Myocyte (in vitro differentiated cells): ENCODE data around the gene CA12. TPM values are rescaled to one million over a fixed set of nuclear protein-coding genes. Genes with fewer than 3 reads are reported as not detected.
A peak's percentile ranks its signal among the peaks of the same experiment; 100 is the strongest.
"Not testable (repeated sequence)": the region's sequence is repeated elsewhere in the genome, so short reads cannot be mapped to it uniquely, and the experiment has no call there.

Source experiments
- DNase-seq: peaks from one replicate; pipeline ENCODE4 v3.0.0-alpha.2; 2012; ENCODE audit warnings: low read depth
- total RNA-seq: library from RNA; depleted of rRNA; stranded (reverse); fragments of >200 nt; gene quantifications from 2 replicates; pipeline ENCODE4 v1.2.3, GENCODE V29; 2014

CA12 gene
- total RNA-seq, 1 donor from 2014 or later: 0.62 TPM

DNA sequence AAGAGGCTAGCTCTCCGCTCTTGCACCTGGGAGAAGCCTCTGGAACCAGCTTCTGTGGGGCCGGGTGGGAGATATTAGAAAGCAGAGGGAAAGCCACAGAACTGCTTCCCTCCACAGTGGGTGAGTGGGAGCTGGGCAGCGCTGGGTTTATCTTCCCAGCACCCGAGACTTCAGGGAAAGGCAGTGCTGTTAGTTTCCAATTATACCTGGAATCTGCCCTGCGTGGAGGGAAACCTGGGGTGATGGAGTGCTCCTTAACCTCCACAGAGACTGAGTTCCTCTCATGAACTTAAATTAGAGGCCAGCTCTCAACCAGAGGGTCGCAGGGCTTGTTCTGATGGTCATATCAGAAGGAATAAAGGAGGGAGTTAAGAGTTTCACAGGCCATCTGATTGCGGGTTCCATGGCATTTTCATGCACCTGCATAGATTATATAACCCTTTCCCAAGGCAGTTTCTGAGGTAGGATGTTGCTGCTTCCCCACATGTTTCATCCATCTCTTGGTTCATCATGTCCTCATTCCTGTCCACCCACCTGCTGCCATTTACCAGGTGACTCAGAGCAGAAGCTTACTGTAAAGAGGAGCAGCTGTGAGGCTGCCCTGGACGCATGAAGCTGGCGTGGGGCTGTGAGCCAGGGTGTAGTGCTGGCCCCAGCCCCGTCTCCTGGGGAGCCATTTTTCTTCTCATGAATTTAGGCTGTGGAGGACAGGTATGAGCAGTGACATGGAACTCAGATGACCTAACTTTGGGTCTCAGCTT lies 42.5 kb downstream of the CA12 start:
- no peak for DNase-seq

DNA sequence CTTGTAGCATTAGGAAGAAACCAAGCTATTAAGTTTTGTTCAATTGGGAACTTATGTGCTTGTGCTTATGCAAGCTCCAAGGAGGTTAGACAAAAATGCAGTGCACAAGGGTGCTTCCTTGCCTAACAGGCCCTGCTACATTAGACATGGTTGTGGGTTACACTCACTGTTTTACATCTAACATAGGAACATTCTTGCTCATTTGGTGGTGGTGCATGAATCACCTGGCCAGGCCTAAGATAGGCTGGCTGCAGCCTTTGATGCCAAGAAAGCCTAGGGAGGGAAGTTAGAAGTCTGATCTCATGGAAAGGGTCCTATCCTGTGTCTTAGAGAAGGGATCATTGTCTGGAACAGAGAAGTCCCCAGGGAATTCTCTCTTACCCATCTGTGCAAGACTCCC lies 43.5 kb downstream of the CA12 start:
- no peak for DNase-seq

GRCh38 chr15:63337046-63337445 lies 44.6 kb downstream of the CA12 start:
- no peak for DNase-seq

DNA sequence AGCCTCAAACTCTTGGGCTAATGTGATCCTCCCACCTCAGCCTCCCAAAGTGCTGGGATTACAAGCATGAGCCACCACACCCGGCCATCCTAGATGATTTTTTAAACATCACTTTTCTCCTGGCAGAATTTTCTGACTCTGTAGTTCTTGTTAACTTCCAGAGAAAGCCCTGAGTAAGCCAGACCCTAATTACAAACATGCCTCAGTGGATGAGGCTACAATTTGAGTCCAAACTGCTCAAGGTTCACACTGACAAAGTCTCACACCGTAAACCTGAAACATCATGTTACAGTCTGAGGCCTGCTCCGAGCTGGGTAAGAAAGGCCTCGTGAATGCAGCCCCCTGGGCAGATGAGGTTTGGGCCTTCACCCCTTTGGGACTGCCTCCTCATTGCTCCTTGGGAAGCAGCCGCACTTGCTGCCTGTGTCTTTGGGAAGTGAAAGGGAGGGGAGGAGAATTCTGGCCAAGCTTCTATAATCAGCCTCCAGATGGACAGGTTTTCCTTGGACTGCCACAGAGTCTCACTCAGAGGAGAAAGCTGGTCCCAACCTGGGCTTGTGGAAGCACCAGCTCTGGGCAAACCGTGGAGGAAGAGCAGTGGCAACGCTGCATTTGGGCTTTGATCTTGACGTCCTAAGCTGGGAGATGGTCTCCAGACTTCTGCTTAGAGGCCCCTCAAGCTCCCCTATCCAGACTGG lies 46.0 kb downstream of the CA12 start:
- no peak for DNase-seq

DNA sequence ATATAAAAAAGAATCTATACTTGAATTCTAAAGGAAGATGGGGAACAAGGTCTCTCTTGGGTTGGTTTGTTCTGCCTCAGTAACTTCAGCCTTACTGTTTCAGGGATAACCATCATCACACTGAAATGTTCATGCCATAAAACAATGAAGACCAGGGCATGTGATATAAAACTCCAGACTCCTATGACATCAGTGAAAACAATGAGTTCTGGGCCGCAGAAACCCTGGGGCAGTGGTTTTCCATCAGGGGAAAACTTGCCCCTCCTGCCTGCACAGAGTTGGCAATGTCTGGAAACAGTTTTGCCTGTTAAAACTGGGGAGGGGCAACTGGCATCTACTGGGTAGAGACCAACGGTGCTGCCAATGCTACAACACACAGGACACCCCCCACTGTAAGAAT lies 46.8 kb downstream of the CA12 start:
- DNase-seq: no peak

DNA sequence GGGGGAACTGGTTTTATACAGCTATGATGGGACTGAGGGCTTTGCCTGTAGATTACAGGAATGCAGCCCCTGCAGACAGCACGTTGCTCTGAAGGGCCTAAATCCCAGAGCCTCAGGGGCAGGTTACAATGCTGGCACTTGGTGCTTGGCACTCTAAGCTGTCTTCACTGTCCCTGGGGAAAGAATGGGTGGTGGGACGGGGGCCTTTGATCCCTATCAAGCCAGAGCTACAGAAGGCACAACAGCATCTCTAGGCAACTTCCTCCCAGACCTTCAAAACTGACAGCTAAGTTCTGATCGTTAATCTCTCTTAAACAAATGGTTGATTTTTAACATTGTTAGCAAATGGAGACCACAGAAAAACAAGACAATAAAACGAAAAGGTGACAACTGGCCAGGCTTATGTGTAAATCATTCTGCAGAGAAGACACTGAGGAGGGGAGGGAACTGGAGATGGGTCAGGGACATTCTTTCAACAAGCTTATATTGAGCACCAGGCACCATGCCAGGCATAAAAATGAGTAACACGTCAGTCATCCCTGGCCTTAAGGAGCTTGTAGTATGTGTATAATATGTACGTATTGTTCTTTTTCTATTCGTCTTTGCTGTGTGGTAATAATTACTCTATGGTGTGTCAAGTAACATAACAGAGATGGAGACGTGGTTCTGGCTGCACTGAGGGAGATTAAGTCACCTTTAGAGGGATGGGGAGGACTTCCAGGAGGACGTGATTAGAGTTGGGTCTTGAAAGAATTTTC lies 49.1 kb downstream of the CA12 start:
- DNase-seq: peak; percentile 69

DNA sequence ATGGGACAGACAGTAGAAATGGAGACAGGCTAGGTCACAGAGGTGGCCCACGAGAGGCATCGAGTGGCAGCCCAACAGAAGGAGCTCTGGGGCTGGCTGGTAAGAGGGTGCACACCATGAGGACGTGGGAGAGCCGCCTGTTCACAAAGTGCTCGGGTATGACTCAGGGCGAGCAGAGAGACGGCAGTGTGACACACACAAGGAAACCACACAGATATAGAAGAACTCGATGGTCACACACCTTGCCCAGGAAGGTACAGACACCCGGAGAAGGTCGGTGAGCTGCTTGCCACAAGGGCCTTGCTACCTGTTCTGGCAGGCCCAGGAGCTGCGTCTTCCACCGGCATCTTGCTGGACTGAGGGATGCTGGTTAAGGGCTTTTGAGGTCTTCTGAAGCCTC lies 50.2 kb downstream of the CA12 start:
- DNase-seq: no peak

- DNase-seq: no peak
Measured at GRCh38 chr15:63330926-63331325, 50.7 kb downstream of the CA12 start.

- peak; percentile 46 for DNase-seq
Measured at GRCh38 chr15:63329567-63330350, 51.9 kb downstream of the CA12 start.

DNA sequence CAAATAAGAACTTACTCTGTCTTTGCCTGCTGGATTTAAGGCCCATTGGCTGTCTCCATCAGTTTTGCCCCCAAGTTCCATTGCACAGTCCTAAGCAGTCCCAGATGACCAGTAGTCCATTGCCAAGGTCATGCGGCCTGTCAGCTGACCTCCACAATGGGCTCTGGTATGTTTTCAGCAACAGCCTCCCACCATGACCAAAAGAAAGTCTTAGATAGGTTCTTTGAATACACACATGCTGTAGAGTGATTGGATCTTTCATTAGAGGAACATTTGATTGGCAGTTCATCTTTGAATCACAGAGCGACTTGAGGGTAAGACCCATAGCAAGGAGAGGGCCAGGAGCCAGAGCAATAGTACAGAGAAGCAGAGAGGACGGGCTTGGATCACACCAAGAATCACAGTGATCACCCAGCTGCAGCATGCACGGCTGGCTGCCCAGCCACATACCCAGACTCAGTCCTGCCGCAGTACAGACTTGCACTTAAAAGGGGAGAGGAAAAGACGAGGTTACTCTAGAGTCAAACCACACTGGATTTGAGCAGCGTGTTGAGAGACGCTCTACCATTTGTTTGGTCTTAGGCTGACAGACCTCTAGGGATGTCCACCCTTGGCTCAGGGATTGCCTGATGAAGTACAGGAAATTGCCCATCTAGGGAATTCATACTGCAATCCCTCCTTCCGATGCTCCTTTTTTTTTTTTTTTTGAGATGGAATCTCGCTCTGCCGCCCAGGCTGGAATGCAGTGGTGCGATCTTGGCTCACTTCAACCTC lies 53.8 kb downstream of the CA12 start:
- no peak for DNase-seq

DNA sequence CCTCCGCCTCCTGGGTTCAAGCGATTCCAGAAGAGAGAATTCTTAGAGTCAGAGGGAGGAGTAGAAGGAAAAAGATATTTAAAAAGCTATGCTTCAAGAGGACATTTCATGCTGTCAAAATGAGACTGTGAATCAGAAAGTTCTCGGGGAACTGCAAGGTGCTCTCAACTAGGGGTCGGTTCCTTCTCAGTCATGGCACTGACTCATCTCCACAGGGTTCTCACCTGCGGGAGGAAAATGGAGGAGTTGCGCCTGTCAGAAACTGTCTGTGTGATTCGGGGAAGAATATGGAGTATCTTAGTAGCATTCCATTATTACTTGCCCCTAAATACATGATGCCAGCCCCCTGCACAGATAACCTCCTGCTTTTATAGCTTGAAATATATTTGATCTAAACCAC lies 56.9 kb downstream of the CA12 start:
- no peak for DNase-seq

GRCh38 chr15:63323798-63324563 lies 57.7 kb downstream of the CA12 start:
- DNase-seq: peak; percentile 84

- peak; percentile 66 for DNase-seq
Measured at GRCh38 chr15:63322541-63322940, 59.1 kb downstream of the CA12 start.

DNA sequence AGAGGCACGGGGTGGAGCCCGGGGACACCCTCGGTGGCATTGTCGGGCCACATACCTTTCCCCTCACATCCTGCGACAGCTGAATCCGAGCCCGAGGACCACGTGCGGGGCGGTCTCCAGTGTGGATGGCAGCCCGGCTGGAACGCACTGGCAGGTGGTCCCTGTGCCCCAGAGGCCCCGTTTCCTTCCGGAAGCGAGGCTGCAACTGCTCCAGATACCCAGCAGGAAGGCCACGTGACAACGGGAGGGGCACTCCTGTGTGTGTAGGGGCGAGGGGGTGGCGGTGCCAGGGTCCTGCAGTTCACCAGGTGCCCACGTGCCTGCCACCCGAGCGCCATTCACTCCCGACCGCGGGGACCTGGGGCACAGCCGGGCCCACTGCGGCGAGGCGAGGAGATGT lies 60.2 kb downstream of the CA12 start:
- no peak for DNase-seq

DNA sequence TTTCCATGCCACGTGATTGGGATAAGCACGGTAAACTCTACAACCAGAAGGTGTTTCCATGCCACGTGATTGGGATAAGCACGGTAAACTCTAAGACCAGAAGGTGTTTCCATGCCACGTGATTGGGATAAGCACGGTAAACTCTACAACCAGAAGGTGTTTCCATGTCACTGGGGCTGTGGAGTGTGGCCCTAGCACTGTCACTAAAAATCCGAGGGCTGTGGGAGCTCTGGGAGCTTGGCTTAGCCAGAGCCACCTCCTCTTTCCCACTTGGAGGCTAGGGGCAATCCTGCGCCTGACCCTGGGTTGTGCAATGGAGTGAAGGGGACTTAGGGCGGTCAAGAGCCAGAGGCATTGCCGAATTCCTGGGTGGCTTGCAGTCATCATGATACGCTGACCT lies 60.7 kb downstream of the CA12 start:
- DNase-seq: not testable (repeated sequence)

DNA sequence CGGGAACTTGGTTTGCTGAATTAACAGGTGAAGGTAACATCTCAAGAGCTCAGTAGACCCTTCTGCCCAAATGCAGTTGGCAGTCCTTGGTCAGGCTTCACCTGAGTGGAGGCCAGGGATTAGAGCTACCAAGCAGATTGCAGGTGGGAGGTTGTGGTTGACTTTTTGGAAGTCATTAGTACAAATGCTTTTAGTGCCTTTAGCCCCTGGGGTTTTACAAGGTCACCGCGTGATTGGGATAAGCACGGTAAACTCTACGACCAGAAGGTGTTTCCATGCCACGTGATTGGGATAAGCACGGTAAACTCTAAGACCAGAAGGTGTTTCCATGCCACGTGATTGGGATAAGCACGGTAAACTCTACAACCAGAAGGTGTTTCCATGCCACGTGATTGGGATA lies 61.2 kb downstream of the CA12 start:
- DNase-seq: not testable (repeated sequence)

GRCh38 chr15:63319065-63319464 lies 62.6 kb downstream of the CA12 start:
- DNase-seq: no peak

- no peak for DNase-seq
Measured at GRCh38 chr15:63318344-63318743, 63.3 kb downstream of the CA12 start.

DNA sequence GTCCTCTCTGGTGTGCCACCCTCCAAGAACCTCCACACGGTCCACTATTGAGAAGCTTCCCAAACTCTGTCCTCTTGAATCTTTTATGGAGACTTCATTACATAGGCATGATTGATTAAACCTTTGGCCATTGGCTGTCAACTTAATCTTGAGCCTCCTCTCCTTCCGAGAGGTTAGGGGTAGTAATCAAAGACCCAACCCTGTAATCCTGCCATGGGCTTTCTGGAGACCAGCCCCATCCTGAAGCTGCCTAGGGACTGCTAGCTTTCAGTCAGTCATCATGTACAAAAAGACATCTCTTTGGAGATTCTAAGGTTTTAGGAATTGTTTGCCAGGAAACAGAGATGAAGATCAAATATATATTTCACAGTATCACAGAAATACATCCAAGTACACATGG lies 67.2 kb downstream of the CA12 start:
- DNase-seq: no peak

- no peak for DNase-seq
Measured at GRCh38 chr15:63313825-63314224, 67.8 kb downstream of the CA12 start.
